K562 (cell line): Measurements from ENCODE around the gene LAIR1.
A peak's percentile ranks its signal among the peaks of the same experiment; 100 is the strongest.

Source experiments
- CTCF ChIP-seq, 3 experiments: IDR thresholded peaks in 2 of 3; conservative IDR thresholded peaks in 1 of 3; 2 replicates each; pipeline ENCODE4 v1.5.1; 2011 to 2012; ENCODE audit warnings: low read length in 3 of 3, mild to moderate bottlenecking in 3 of 3, control low read depth in 2 of 3, improper control_type of control experiment in 1 of 3, inconsistent platforms in 1 of 3, low read depth in 1 of 3, mixed read lengths in 1 of 3, moderate library complexity in 1 of 3; ENCODE audit not compliant: insufficient read depth in 2 of 3
- GABPA ChIP-seq: fragments of 200-800 bp; sonication (Bioruptor generic); conservative IDR thresholded peaks from 2 replicates; pipeline ENCODE4 v1.6.1; 2016; ENCODE audit warnings: low read depth, missing genetic modification characterization, missing compliant biosample characterization
- GATA2 ChIP-seq: sonication (generic); formaldehyde crosslinking; IDR thresholded peaks from 2 replicates; pipeline ENCODE4 v1.4.0; 2020; ENCODE audit warnings: mild to moderate bottlenecking, missing genetic modification reagents
- JUND ChIP-seq, 2 experiments: IDR thresholded peaks; 2 replicates in 1 of 2; 3 replicates in 1 of 2; pipeline ENCODE4 v1.6.1; 2011; ENCODE audit warnings: borderline replicate concordance in 2 of 2, low read depth in 2 of 2, low read length in 2 of 2, improper control_type of control experiment in 1 of 2, missing biosample characterization in 1 of 2, missing genetic modification characterization in 1 of 2, missing genetic modification reagents in 1 of 2
- POLR2A ChIP-seq: fragments of 450-650 bp; conservative IDR thresholded peaks from 2 replicates; pipeline ENCODE4 v1.6.1; 2016
- RAD21 ChIP-seq, 2 experiments: fragments of 250-450 bp in 1 of 2; fragments of 450-650 bp in 1 of 2; sonication (Bioruptor Pico) in 1 of 2; formaldehyde crosslinking in 1 of 2; IDR thresholded peaks in 1 of 2; conservative IDR thresholded peaks in 1 of 2; 2 replicates each; pipeline versions ENCODE4 v1.4.0 to v1.8.0; 2020 to 2022; ENCODE audit warnings: mild to moderate bottlenecking in 2 of 2, moderate library complexity in 1 of 2
- TGIF2 ChIP-seq: sonication (generic); formaldehyde crosslinking; IDR thresholded peaks from 2 replicates; pipeline ENCODE4 v1.8.1; 2022; ENCODE audit warnings: mild to moderate bottlenecking, missing genetic modification reagents, moderate library complexity
- ZFP1 ChIP-seq: fragments of 450-650 bp; formaldehyde crosslinking; IDR thresholded peaks from 2 replicates; pipeline ENCODE4 v1.4.0; 2020; ENCODE audit warnings: mild to moderate bottlenecking, mixed read lengths
- ZNF274 ChIP-seq: IDR thresholded peaks from 2 replicates; pipeline ENCODE4 v1.6.1; 2011; ENCODE audit warnings: low read depth, mild to moderate bottlenecking, low read length, moderate library complexity, borderline replicate concordance
- ZNF780A ChIP-seq: fragments of 250-450 bp; sonication (Bioruptor Pico); IDR thresholded peaks from 2 replicates; pipeline ENCODE4 v1.5.0; 2021; ENCODE audit warnings: mild to moderate bottlenecking
- ZSCAN29 ChIP-seq: fragments of 450-650 bp; IDR thresholded peaks from 2 replicates; pipeline ENCODE4 v1.6.1; 2017
- TF ChIP-seq, protein P1 (sequence below): sonication (generic); formaldehyde crosslinking; IDR thresholded peaks from 2 replicates; pipeline ENCODE4 v1.8.0; 2022; ENCODE audit warnings: mild to moderate bottlenecking, missing genetic modification reagents, borderline replicate concordance
- TF ChIP-seq, protein P2 (sequence below): fragments of 450-650 bp; formaldehyde crosslinking; IDR thresholded peaks from 2 replicates; pipeline ENCODE4 v1.4.0; 2020; ENCODE audit warnings: mild to moderate bottlenecking

GRCh38 chr19:54369082-54369687, 4.5 kb upstream of the LAIR1 start:
- TF ChIP-seq ZNF780A (CRISPR knock-in tag): no peak
- no peak for TF ChIP-seq ZNF274
- no peak for TF ChIP-seq RAD21 (CRISPR knock-in tag; conservative IDR thresholded peaks at IDR 0.05 in 1 of 2, IDR thresholded peaks at IDR 0.05 in 1 of 2)
- no peak for TF ChIP-seq ZSCAN29
- TF ChIP-seq ZFP1 (CRISPR knock-in tag): no peak
- TF ChIP-seq POLR2A: no peak
- TF ChIP-seq CTCF (IDR thresholded peaks at IDR 0.05 in 2 of 3, conservative IDR thresholded peaks at IDR 0.05 in 1 of 3; ENCODE audit: insufficient read depth in 2 of 3, low read depth in 1 of 3, low read length in 3 of 3): no peak
- TF ChIP-seq, protein P1, sequence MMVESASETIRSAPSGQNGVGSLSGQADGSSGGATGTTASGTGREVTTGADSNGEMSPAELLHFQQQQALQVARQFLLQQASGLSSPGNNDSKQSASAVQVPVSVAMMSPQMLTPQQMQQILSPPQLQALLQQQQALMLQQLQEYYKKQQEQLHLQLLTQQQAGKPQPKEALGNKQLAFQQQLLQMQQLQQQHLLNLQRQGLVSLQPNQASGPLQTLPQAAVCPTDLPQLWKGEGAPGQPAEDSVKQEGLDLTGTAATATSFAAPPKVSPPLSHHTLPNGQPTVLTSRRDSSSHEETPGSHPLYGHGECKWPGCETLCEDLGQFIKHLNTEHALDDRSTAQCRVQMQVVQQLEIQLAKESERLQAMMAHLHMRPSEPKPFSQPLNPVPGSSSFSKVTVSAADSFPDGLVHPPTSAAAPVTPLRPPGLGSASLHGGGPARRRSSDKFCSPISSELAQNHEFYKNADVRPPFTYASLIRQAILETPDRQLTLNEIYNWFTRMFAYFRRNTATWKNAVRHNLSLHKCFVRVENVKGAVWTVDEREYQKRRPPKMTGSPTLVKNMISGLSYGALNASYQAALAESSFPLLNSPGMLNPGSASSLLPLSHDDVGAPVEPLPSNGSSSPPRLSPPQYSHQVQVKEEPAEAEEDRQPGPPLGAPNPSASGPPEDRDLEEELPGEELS (CRISPR knock-in tag): no peak
- no peak for TF ChIP-seq TGIF2 (CRISPR knock-in tag)
- no peak for TF ChIP-seq GATA2 (CRISPR knock-in tag)
- TF ChIP-seq GABPA (tag): no peak; the same call in 1 of the 2 replicates
- TF ChIP-seq, protein P2, sequence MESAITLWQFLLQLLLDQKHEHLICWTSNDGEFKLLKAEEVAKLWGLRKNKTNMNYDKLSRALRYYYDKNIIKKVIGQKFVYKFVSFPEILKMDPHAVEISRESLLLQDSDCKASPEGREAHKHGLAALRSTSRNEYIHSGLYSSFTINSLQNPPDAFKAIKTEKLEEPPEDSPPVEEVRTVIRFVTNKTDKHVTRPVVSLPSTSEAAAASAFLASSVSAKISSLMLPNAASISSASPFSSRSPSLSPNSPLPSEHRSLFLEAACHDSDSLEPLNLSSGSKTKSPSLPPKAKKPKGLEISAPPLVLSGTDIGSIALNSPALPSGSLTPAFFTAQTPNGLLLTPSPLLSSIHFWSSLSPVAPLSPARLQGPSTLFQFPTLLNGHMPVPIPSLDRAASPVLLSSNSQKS: no peak
- peak; percentile 35; the same call in 1 of the 2 replicates for TF ChIP-seq JUND (IDR thresholded peaks at IDR 0.05; ENCODE audit: borderline replicate concordance, low read depth, low read length)
- no peak for TF ChIP-seq JUND (tag; IDR thresholded peaks at IDR 0.05; ENCODE audit: borderline replicate concordance, low read depth, low read length)
